GM23338 (cell line): ENCODE data around the gene UGGT2. TPM values are rescaled to one million over a fixed set of nuclear protein-coding genes. Genes with fewer than 3 reads are reported as not detected.

Source experiments
- ATAC-seq: fragments of 200-7000 bp; cut with Tn5 transposase; 3 replicates; pipeline ENCODE4 v1.9.1; 2020
- DNase-seq: peaks from one replicate; pipeline ENCODE4 v3.0.0-alpha.2; 2015; ENCODE audit warnings: low spot score
- H2AFZ ChIP-seq: fragments of 200-600 bp; sonication (generic); 2 replicates; pipeline ENCODE4 v1.8.0; 2016; ENCODE audit warnings: antibody characterized with exemption, mild to moderate bottlenecking, moderate library complexity
- H3F3A ChIP-seq: fragments of 200-600 bp; sonication (generic); replicated peaks from 2 replicates; pipeline ENCODE4 v1.8.0; 2017; ENCODE audit warnings: antibody characterized with exemption, mixed run types, low read depth
- H3K27ac ChIP-seq: fragments of 200-600 bp; sonication (generic); 2 replicates; pipeline ENCODE4 v1.6.1; 2016; ENCODE audit warnings: low read depth
- H3K27me3 ChIP-seq: fragments of 200-600 bp; sonication (generic); 2 replicates; pipeline ENCODE4 v1.8.0; 2016; ENCODE audit warnings: mild to moderate bottlenecking, mixed run types, moderate library complexity; ENCODE audit not compliant: insufficient read depth
- H3K36me3 ChIP-seq: fragments of 200-600 bp; sonication (generic); 2 replicates; pipeline ENCODE4 v1.8.0; 2016; ENCODE audit warnings: mild to moderate bottlenecking; ENCODE audit not compliant: insufficient read depth
- H3K4me1 ChIP-seq: fragments of 200-600 bp; sonication (generic); 2 replicates; pipeline ENCODE4 v1.8.0; 2016; ENCODE audit warnings: mild to moderate bottlenecking, moderate library complexity; ENCODE audit not compliant: insufficient read depth
- H3K4me2 ChIP-seq: fragments of 200-600 bp; sonication (generic); 2 replicates; pipeline ENCODE4 v1.7.1; 2017; ENCODE audit warnings: mixed run types
- H3K4me3 ChIP-seq: fragments of 200-600 bp; sonication (generic); 2 replicates; pipeline ENCODE4 v1.6.1; 2016; ENCODE audit warnings: mixed run types
- H3K79me2 ChIP-seq: fragments of 200-600 bp; sonication (generic); replicated peaks from 2 replicates; pipeline ENCODE4 v1.8.0; 2017; ENCODE audit warnings: mild to moderate bottlenecking; ENCODE audit not compliant: insufficient read depth
- H3K9me2 ChIP-seq: fragments of 200-600 bp; sonication (generic); 2 replicates; pipeline ENCODE4 v1.8.0; 2017; ENCODE audit not compliant: insufficient read depth
- H4K20me1 ChIP-seq: fragments of 200-600 bp; sonication (generic); replicated peaks from 2 replicates; pipeline ENCODE4 v1.8.0; 2017; ENCODE audit warnings: mild to moderate bottlenecking; ENCODE audit not compliant: insufficient read depth
- H3K27ac Mint-ChIP-seq: 2 replicates; pipeline ENCODE4 v1.8.0; 2020; ENCODE audit warnings: inconsistent platforms, mild to moderate bottlenecking, moderate library complexity, mixed read lengths
- H3K27me3 Mint-ChIP-seq: 3 replicates; pipeline ENCODE4 v1.8.0; 2022; ENCODE audit warnings: low read depth, mild to moderate bottlenecking, moderate library complexity, mixed read lengths, inconsistent platforms; ENCODE audit not compliant: insufficient read depth, poor library complexity
- H3K36me3 Mint-ChIP-seq: 3 replicates; pipeline ENCODE4 v1.8.0; 2021; ENCODE audit warnings: low read depth, mild to moderate bottlenecking, inconsistent platforms, moderate library complexity, mixed read lengths
- H3K4me1 Mint-ChIP-seq: 3 replicates; pipeline ENCODE4 v1.8.0; 2020; ENCODE audit warnings: mild to moderate bottlenecking, inconsistent platforms, mixed read lengths
- H3K4me3 Mint-ChIP-seq: 3 replicates; pipeline ENCODE4 v1.8.0; 2021; ENCODE audit warnings: moderate library complexity, mild to moderate bottlenecking, inconsistent platforms, mixed read lengths
- H3K9me3 Mint-ChIP-seq: 3 replicates; pipeline ENCODE4 v1.8.0; 2020; ENCODE audit warnings: moderate library complexity, mild to moderate bottlenecking, inconsistent platforms, mixed read lengths
- CREB1 ChIP-seq: fragments of 250-450 bp; sonication (Bioruptor Pico); IDR thresholded peaks from 2 replicates; pipeline ENCODE4 v1.5.0; 2020; ENCODE audit warnings: low read depth, mild to moderate bottlenecking, moderate library complexity
- CTCF ChIP-seq, 2 experiments: fragments of 200-600 bp in 1 of 2; sonication (generic) in 1 of 2; conservative IDR thresholded peaks; 2 replicates each; pipeline versions ENCODE4 v1.5.1 to v1.6.1; 2016 to 2017; ENCODE audit warnings: antibody characterized with exemption in 2 of 2, low read depth in 2 of 2, mild to moderate bottlenecking in 2 of 2, moderate library complexity in 1 of 2
- EZH2 ChIP-seq: fragments of 200-600 bp; sonication (generic); IDR thresholded peaks from one replicate; pipeline ENCODE4 v1.8.0; 2017; ENCODE audit warnings: antibody characterized with exemption, mild to moderate bottlenecking, low read depth; ENCODE audit not compliant: unreplicated experiment
- EZH2phosphoT487 ChIP-seq: fragments of 200-600 bp; sonication (generic); IDR thresholded peaks from one replicate; pipeline ENCODE4 v1.8.1; 2018; ENCODE audit warnings: antibody characterized with exemption; ENCODE audit not compliant: unreplicated experiment
- JUNB ChIP-seq: IDR thresholded peaks from one replicate; pipeline ENCODE4 v1.6.1; 2016; ENCODE audit warnings: antibody characterized with exemption; ENCODE audit not compliant: unreplicated experiment
- REST ChIP-seq: IDR thresholded peaks from one replicate; pipeline ENCODE4 v1.6.1; 2018; ENCODE audit warnings: antibody characterized with exemption; ENCODE audit not compliant: unreplicated experiment
- STAT1 ChIP-seq: IDR thresholded peaks from one replicate; pipeline ENCODE4 v1.6.1; 2016; ENCODE audit warnings: antibody characterized with exemption; ENCODE audit not compliant: unreplicated experiment
- ZNF331 ChIP-seq: fragments of 250-450 bp; sonication (Bioruptor Pico); IDR thresholded peaks from 2 replicates; pipeline ENCODE4 v1.5.0; 2020; ENCODE audit warnings: low read depth, mild to moderate bottlenecking, moderate library complexity
- ZNF462 ChIP-seq: fragments of 250-450 bp; sonication (Bioruptor Pico); IDR thresholded peaks from 2 replicates; pipeline ENCODE4 v1.5.0; 2020; ENCODE audit warnings: mild to moderate bottlenecking, moderate library complexity
- polyA plus RNA-seq: library from polyadenylated mRNA; unstranded; fragments of >200 nt; fragmentation: Nextera tagmentation; extraction: Ambion mirVana; gene quantifications from 2 replicates; pipeline ENCODE4 v1.2.1, GENCODE V29; 2016
- total RNA-seq: library from RNA; depleted of rRNA; stranded (reverse); fragments of >200 nt; shearing (Covaris generic); gene quantifications from 2 replicates; pipeline ENCODE4 v1.2.3, GENCODE V29; 2014

UGGT2 gene
- total and polyA plus RNA-seq, 2 experiments from 2014 or later, result 44.0 to 60.5 TPM

GRCh38 chr13:95793018-95793555 lies 260.1 kb downstream of the UGGT2 start (continued):
- TF ChIP-seq ZNF462 (CRISPR knock-in tag) (no peak), JUNB (no peak), STAT1 (no peak), EZH2phosphoT487 (no peak), EZH2 (no peak), ZNF331 (CRISPR knock-in tag) (no peak)

- ATAC-seq (no peak), DNase-seq (no peak)
- Mint-ChIP-seq H3K4me1 (no peaks in the 10 kb centered on the region), H3K27ac (no peak overlapping the region), H3K36me3 (peaks cover 40% of the 10 kb centered on the region), H3K27me3 (no peaks in the 10 kb centered on the region), H3K4me3 (no peak overlapping the region), H3K9me3 (peaks cover 13% of the 10 kb centered on the region; the same call in 2 of the 3 replicates)
- H3K9me2 ChIP-seq, result no peaks in the 10 kb centered on the region
- H3K27ac ChIP-seq, result no peak overlapping the region
- H3K36me3 ChIP-seq, result peaks cover 8% of the 10 kb centered on the region; the same call in 1 of the 2 replicates
- H3K27me3 ChIP-seq, result no peaks in the 10 kb centered on the region
- no peak overlapping the region for H2AFZ ChIP-seq
- H3K4me1 ChIP-seq, result no peaks in the 10 kb centered on the region
- no peaks in the 10 kb centered on the region for H4K20me1 ChIP-seq
- H3K4me2 ChIP-seq, result no peak overlapping the region
- no peak for TF ChIP-seq CREB1 (CRISPR knock-in tag)
- no peak for TF ChIP-seq REST
- TF ChIP-seq CTCF (conservative IDR thresholded peaks at IDR 0.05; ENCODE audit: low read depth in 2 of 2), result no peak
- H3K4me3 ChIP-seq, result no peak overlapping the region
- no peaks in the 10 kb centered on the region for H3F3A ChIP-seq
- H3K79me2 ChIP-seq, result no peaks in the 10 kb centered on the region
Observed at GRCh38 chr13:95791084-95791722, 262.0 kb downstream of the UGGT2 start.
